Occipital lobe (tissue), 2 donors: ENCODE measurements around the gene ERG. TPM values are rescaled to one million over a fixed set of nuclear protein-coding genes. Genes with fewer than 3 reads are reported as not detected.

Experiments
- DNase-seq: peaks from one replicate; lab custom pipeline; 2025; lab: John Stamatoyannopoulos, UW
- total RNA-seq: library from RNA; depleted of rRNA; stranded (reverse); fragments of >200 nt; gene quantifications from one replicate; pipeline ENCODE4 v1.2.3, GENCODE V29; 2014

ERG gene
- total RNA-seq, 1 donor from 2014 or later: 1.2 TPM

- no peak for DNase-seq
These were observed 138.4 kb downstream of the ERG start for GRCh38 chr21:38359835-38360234.

DNA sequence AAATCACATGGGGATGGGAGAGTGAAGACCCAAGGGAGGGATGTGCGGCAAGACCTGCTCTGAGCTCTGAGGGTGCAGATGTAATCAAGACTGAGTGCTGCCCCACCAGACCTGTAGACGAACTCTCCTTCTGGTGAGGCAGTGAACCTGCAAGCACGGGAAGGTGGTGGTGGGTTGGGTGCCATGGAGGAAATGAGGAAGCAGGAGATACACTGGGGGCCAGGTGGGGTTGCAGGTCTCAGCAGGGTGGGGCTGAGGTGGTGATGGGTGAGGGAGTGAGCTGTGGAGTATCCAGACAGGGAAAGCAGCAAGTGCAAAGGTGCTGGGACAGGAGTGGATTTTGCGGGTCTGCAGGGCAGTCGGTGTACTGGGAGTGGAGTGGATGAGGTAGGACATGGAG is 139.2 kb downstream of the ERG start:
- DNase-seq: no peak

DNA sequence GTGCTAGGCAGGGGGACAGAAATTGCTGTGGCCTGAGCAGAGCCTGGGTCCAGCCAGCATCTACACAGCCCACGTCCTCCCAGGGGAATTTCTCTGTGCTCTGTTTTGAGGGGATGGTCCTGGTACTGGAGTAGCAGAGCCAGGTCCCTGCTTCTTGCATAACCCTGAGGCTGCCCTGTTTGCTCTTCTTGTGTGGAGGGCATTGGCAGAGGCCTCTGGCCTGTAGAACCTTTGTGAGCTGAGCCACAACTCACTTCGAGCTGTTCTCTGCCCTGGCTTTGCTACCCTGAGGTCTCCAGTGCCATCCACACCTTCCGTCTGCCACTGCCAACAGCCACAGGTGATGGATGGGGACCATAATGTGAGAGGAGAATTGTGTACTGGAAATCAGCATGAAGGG is 139.6 kb downstream of the ERG start:
- DNase-seq: no peak

DNA sequence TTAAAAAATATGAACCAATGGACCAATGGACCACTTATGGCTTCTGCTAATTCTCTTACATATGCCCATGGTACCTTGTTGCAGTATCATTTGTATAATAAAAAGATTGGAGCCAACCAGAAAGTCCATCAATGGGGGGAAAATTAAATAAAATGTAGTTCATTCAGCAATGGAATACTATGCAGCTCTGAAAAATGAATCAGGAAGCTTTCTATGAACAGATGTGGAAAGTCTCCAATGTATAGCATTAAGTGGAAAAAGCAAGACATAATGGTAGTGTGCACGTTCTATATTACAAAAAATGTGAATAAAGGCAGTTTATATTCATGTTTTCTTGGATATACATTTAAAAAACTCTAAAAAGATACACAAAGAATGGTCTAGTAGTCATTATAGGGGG is 140.2 kb downstream of the ERG start:
- DNase-seq: no peak

DNA sequence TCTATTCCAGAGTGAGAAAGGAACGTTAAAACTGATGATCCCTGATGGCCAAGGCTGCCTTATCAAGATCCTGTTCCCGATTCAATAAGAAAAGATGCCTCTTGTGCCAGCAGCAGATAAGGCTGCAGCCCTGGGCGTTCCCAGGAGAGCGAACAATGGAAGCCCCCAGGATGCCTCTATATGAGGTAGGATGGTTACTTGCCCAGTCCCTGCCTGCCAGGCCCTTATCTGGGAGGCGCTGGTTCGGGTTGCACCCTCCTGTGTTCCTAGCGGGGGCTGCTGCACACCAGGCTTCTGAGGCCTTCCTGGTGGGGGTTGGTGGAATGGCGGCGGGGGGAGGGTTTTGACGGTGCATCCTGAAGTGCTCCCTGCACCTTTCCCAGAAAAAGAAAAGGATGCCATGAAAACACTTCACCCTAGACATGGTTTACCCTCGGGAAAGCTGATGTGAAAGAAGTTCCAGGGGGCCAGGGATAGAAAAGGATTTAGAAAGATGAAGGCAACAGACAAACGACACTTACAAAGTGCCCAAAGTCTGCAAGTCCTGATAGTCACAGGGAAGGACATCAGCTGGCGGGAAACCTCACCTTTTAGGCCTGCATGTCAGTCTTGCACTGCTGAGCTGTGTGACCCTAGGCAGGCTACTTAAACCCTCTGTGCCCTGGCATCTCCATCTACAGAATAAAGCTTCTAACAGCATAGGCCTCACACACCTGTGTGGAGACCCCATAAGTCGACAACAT is 141.2 kb downstream of the ERG start:
- DNase-seq: no peak

DNA sequence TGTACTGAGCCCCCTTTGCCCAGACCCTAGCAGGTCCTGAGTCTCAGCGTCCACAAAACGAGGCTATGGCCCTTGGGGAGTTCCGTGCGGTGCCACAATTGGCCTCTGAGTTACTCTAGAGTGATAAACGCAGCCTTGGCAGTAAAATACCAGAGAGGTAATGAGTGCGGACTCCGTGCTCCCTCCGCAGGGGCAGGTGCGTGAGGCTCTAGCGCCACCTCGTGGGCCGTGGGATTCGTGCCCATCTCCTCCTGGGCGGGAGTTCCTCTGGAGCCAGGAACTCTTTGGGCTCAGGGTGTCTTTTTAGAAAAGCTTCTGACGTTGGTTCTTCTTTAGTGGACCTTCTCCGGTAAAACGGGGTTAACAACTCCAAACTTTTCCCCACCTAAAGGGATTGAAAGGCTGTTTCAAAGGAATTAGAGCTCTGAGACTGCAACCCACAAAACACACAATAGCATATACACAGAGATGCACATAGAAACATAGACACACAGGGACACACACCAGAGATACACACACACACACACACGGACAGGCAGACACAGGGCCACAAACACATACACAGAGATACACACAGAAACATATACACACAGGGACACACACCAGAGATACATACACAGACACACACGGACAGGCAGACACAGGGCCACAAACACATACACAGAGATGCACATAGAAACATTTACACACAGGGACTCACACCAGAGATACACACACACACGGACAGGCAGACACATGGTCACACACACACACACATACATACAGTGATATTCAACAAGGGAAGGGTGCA is 142.1 kb downstream of the ERG start:
- peak; percentile 57 for DNase-seq

- no peak for DNase-seq
These were observed 142.9 kb downstream of the ERG start for GRCh38 chr21:38355353-38355752.

GRCh38 chr21:38354746-38355145 is 143.5 kb downstream of the ERG start:
- no peak for DNase-seq

DNA sequence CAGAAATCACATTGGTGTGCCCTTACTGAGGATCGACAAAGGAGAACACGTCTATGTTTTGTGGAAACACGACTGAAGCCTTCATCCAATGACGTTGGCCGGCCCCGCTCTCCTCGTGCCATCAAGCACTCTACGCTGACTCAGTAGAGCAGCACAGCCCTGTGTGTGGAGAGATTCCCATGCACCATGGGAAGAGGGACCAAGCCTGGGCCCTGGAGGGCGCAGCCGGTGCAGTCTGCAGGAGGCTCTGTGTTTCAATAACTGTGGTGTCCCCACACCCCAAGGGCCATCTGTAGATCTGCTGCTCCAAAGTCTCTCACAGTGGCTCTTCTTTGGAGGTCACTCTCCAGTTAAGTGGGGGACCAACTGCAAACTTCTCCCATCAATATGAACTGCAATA is 144.0 kb downstream of the ERG start:
- DNase-seq: no peak

- peak; percentile 22 for DNase-seq
These were observed 145.6 kb downstream of the ERG start for GRCh38 chr21:38352536-38353219.

- DNase-seq: no peak
These were observed 146.2 kb downstream of the ERG start for GRCh38 chr21:38351961-38352521.

DNA sequence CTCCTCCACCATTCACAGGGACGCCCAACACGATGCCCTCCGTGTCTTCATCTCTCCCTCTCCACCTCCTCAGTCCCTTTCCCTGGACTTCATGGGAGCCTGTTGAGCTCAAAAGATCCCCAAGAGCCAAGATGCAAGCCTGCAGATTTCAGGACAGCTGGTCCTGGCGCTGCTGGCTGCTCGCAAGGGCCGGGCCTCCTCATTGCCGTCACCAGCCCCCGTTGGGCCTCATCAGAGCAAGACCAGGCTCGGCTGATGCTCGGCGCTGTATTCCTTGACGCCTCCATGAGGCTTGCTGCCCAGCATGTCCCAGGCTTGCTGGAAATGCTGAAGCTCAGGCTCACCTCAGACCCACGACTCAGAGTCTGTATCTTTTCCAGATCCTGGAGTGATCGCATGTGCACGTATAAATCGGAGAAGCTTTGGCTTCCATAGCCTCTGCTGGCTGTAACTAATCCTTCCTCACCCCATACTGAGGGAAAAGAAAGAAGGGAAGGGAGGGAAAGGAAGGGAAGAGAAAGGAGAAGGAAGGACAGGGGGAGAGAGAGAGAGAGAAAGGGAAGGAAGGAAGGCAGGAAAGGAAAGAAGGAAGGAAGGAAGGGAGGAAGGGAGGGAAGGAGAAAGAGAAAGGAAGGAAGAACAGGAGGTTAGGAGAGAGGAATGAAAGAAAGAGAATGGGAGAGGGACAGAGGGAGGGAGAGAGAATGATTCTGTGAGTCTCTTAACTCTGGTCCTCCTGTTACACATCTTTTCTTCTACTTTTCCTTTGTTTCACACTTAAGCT is 146.9 kb downstream of the ERG start:
- no peak for DNase-seq

GRCh38 chr21:38350684-38351083 is 147.6 kb downstream of the ERG start:
- DNase-seq: no peak

DNA sequence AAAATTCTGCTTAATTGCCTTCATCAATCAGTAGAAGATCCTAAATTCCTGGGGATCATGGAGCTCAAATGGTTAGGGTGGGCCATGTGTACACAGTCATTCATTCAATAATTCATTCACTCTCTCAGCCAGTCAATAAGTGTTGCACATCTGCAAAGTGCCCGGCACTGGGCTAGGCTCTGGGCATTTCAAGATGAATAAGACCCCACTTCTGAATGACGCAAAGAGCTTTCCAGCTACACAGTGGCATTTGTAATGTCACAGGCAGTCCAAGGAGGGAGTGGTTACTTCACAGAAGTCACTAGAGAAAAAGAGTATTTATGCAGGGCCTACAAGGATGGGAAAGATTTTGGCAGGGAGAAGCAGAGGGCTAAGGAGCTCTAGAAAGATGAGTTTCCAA is 148.3 kb downstream of the ERG start:
- no peak for DNase-seq

DNA sequence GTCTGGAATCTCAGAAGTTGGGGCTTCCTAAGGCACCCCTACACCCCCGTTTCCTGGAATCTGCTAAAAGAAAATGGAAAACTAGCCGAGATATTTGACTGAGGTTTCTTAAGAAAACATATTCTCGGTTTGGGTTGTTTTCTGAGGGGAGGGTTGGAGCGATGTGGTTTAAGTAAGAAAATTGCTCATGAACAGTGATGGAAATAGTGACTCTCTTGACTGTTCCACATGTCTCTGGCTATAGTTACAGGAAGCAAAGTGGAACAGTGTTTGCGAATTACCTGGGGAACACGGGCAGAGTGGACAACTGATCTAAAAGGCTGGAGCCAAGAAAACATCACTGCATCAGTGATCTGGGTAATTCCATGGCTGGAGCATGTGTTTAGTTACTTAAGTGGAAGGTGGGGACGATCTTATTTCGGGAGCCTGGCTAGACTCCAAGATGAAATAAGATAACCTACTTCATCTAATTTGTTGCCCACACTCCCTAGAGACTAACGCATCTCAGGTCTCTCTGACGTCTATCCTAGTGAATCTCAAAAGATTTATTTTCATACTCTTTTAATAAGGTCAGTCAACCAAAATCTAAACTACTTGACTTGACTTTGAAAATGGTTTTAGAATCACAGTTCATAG is 149.0 kb downstream of the ERG start:
- DNase-seq: no peak

GRCh38 chr21:38346286-38346685 is 152.0 kb downstream of the ERG start:
- no peak for DNase-seq

- DNase-seq: no peak
These were observed 154.6 kb downstream of the ERG start for GRCh38 chr21:38343691-38344090.

GRCh38 chr21:38342739-38343138 is 155.5 kb downstream of the ERG start:
- no peak for DNase-seq

- no peak for DNase-seq
These were observed 156.7 kb downstream of the ERG start for GRCh38 chr21:38341546-38342012.

GRCh38 chr21:38340131-38340530 is 158.1 kb downstream of the ERG start:
- DNase-seq: no peak

DNA sequence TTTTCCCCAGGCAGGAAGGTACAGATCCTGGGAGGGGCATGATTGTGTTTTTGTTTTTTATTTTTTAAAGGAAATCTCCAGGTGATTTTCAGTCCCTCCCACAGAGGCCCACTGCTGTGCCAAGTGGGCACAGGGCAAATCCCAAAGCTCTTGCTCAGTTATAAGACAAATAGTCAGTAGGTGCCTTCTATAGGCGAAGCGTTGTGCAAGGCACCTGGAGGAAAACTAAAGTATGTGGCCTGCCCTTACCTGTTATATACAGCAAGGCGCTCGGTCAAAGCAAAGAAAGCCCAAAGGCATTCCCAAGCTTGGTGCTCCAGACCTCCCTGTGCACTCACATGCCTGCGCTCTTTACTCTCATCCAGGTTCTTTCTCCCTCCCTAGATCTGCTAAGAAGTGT is 160.5 kb downstream of the ERG start:
- DNase-seq: no peak
